PFSK-1 (cell line): Measurements from ENCODE around the gene NCAPD2.

Source experiments
- FOXP2 ChIP-seq: optimal IDR thresholded peaks from 2 replicates; pipeline ENCODE3; 2011; ENCODE audit warnings: borderline replicate concordance, control low read depth, inconsistent platforms; ENCODE audit not compliant: insufficient read depth; ENCODE audit errors: extremely low read length, extremely low read depth
- POLR2AphosphoS5 ChIP-seq: IDR thresholded peaks from 2 replicates; pipeline ENCODE4 v1.6.1; 2012; ENCODE audit warnings: low read depth, mild to moderate bottlenecking, control low read depth, low read length, moderate library complexity
- REST ChIP-seq, 2 experiments: IDR thresholded peaks; 2 replicates each; pipeline versions ENCODE4 v1.6.1 to v1.8.0; 2011 to 2012; ENCODE audit warnings: low read depth in 2 of 2, low read length in 2 of 2, control low read depth in 1 of 2, inconsistent platforms in 1 of 2, mild to moderate bottlenecking in 1 of 2, moderate library complexity in 1 of 2; ENCODE audit not compliant: insufficient read depth in 1 of 2
- SIN3A ChIP-seq: IDR thresholded peaks from 2 replicates; pipeline ENCODE4 v1.6.1; 2012; ENCODE audit warnings: mild to moderate bottlenecking, low read length, moderate library complexity, borderline replicate concordance; ENCODE audit not compliant: insufficient read depth
- TAF1 ChIP-seq: IDR thresholded peaks from 2 replicates; pipeline ENCODE4 v1.6.1; 2012; ENCODE audit warnings: low read length, control low read depth, borderline replicate concordance; ENCODE audit not compliant: insufficient read depth

NCAPD2 gene

DNA sequence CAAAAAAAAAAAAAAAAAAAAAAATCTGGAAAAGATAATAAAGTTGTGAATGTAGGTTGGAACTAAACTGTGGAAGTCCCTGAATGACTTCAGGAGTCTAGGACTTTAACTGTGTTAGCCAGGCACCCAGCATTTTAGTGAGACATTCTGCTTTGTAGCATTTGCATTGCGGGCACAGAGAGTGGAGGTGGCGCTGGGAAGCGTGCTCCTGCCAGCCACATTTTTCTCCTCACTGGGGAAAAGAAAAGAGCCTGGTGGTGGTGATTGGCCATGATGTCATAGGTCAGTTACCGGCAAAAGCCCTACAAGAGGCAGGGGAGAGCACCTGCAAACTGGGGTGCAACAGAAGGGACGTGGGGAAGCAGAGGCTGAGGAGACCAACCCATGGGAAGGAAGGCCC lies 30.7 kb downstream of the NCAPD2 start:
- no peak for TF ChIP-seq POLR2AphosphoS5

DNA sequence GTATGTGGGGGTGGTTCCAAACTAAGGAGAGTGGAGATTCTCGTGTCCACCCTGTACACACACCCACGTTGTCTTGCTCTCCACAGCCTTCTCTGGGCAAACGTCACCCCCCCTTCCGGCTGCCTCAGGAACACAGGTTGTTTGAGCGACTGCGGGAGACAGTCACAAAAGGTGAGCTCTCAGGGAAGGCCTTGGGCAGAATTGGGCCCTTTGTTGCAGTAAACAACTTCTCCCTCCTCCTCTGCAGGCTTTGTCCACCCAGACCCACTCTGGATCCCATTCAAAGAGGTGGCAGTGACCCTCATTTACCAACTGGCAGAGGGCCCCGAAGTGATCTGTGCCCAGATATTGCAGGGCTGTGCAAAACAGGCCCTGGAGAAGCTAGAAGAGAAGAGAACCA lies 32.3 kb downstream of the NCAPD2 start:
- TF ChIP-seq FOXP2 (no peak), REST (IDR thresholded peaks at IDR 0.05; ENCODE audit: insufficient read depth in 1 of 2, low read depth in 2 of 2, low read length in 2 of 2) (no peak), TAF1 (no peak), SIN3A (no peak), POLR2AphosphoS5 (no peak)

GRCh38 chr12:6526766-6527525 lies 33.0 kb downstream of the NCAPD2 start:
- no peak for TF ChIP-seq SIN3A
- TF ChIP-seq REST (IDR thresholded peaks at IDR 0.05; ENCODE audit: insufficient read depth in 1 of 2, low read depth in 2 of 2, low read length in 2 of 2), result no peak
- TF ChIP-seq FOXP2, result no peak
- no peak for TF ChIP-seq TAF1
- TF ChIP-seq POLR2AphosphoS5, result no peak

GRCh38 chr12:6527711-6528110 lies 33.8 kb downstream of the NCAPD2 start:
- TF ChIP-seq POLR2AphosphoS5 (no peak), TAF1 (no peak), REST (IDR thresholded peaks at IDR 0.05; ENCODE audit: insufficient read depth in 1 of 2, low read depth in 2 of 2, low read length in 2 of 2) (no peak), FOXP2 (no peak), SIN3A (no peak)

DNA sequence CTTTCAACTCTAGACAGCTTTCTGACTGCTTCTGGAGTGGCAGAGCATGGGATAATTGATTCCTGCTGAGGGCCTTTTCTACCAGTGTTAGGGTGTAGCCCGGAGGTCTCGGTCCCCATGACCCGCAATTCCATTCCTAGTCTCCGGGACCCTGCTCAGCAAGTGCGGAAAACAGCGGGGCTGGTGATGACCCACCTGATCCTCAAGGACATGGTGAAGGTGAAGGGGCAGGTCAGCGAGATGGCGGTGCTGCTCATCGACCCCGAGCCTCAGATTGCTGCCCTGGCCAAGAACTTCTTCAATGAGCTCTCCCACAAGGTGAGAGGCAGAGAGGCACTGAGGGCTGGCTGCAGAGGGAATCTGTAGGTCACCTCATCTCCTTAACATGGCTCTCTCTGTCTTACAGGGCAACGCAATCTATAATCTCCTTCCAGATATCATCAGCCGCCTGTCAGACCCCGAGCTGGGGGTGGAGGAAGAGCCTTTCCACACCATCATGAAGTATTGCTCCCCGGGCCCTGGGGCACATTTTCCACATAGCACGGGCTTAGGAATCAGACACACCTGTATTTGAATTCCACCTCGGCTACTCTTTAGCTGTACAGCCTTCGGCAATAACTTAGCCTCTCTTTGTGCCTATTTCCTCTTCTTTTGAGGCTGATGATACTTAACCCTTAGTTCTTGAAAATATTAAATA lies 34.8 kb downstream of the NCAPD2 start:
- TF ChIP-seq TAF1, result no peak
- TF ChIP-seq POLR2AphosphoS5, result no peak
- TF ChIP-seq SIN3A, result no peak
- TF ChIP-seq REST (IDR thresholded peaks at IDR 0.05; ENCODE audit: insufficient read depth in 1 of 2, low read depth in 2 of 2, low read length in 2 of 2), result no peak
- no peak for TF ChIP-seq FOXP2
